Endothelial cell (in vitro differentiated cells): Measurements from ENCODE around the gene NOLC1. TPM values are rescaled to one million over a fixed set of nuclear protein-coding genes. Genes with fewer than 3 reads are reported as not detected.
A peak's percentile ranks its signal among the peaks of the same experiment; 100 is the strongest.

Experiments
- DNase-seq: peaks from one replicate; pipeline ENCODE4 v3.0.0; 2021; ENCODE audit warnings: low spot score
- H3K27ac Mint-ChIP-seq: one replicate; pipeline ENCODE4 v1.8.0; 2021; ENCODE audit warnings: mixed read lengths, inconsistent platforms; ENCODE audit not compliant: unreplicated experiment
- H3K27me3 Mint-ChIP-seq: one replicate; pipeline ENCODE4 v1.8.0; 2021; ENCODE audit warnings: mild to moderate bottlenecking, moderate library complexity, mixed read lengths, inconsistent platforms; ENCODE audit not compliant: unreplicated experiment
- H3K36me3 Mint-ChIP-seq: one replicate; pipeline ENCODE4 v1.8.0; 2021; ENCODE audit warnings: mild to moderate bottlenecking, low read depth, mixed read lengths, inconsistent platforms; ENCODE audit not compliant: unreplicated experiment
- H3K4me1 Mint-ChIP-seq: one replicate; pipeline ENCODE4 v1.8.0; 2021; ENCODE audit warnings: mild to moderate bottlenecking, mixed read lengths, inconsistent platforms; ENCODE audit not compliant: unreplicated experiment
- H3K4me3 Mint-ChIP-seq: one replicate; pipeline ENCODE4 v1.8.0; 2021; ENCODE audit warnings: mild to moderate bottlenecking, mixed read lengths, inconsistent platforms; ENCODE audit not compliant: unreplicated experiment
- H3K9me3 Mint-ChIP-seq: one replicate; pipeline ENCODE4 v1.8.0; 2021; ENCODE audit warnings: mixed read lengths, inconsistent platforms; ENCODE audit not compliant: unreplicated experiment
- CTCF ChIP-seq: fragments of 200-600 bp; sonication (generic); IDR thresholded peaks from one replicate; pipeline ENCODE4 v1.5.0; 2021; ENCODE audit warnings: antibody characterized with exemption; ENCODE audit not compliant: unreplicated experiment
- total RNA-seq: library from RNA; stranded (reverse); fragmentation: NEBNext Ultra II Directional; extraction: Animal tissue kit (Norgen Biotek cat#: 25700); gene quantifications from one replicate; pipeline ENCODE4 v1.2.1, GENCODE V29; 2021; ENCODE audit not compliant: unreplicated experiment

NOLC1 gene
- total RNA-seq, 1 donor from 2014 or later = 43.2 TPM

GRCh38 chr10:102146971-102147428, 5.2 kb upstream of the NOLC1 start:
- H3K27ac Mint-ChIP-seq = peak overlapping the region; percentile 48
- TF ChIP-seq CTCF = no peak
- H3K9me3 Mint-ChIP-seq = no peaks in the 10 kb centered on the region
- DNase-seq = no peak
- H3K4me1 Mint-ChIP-seq = peaks cover 11% of the 10 kb centered on the region
- H3K4me3 Mint-ChIP-seq = peak overlapping the region; percentile 22
- H3K27me3 Mint-ChIP-seq = peaks cover 5% of the 10 kb centered on the region
- H3K36me3 Mint-ChIP-seq = peaks cover 44% of the 10 kb centered on the region

GRCh38 chr10:102147561-102147960, 4.6 kb upstream of the NOLC1 start:
- H3K27ac Mint-ChIP-seq = peak overlapping the region; percentile 48
- H3K36me3 Mint-ChIP-seq = peaks cover 43% of the 10 kb centered on the region
- peaks cover 5% of the 10 kb centered on the region for H3K27me3 Mint-ChIP-seq
- peak overlapping the region; percentile 33 for H3K4me3 Mint-ChIP-seq
- no peaks in the 10 kb centered on the region for H3K9me3 Mint-ChIP-seq
- peaks cover 11% of the 10 kb centered on the region for H3K4me1 Mint-ChIP-seq
- DNase-seq = no peak
- TF ChIP-seq CTCF = no peak

GRCh38 chr10:102148275-102148674, 3.9 kb upstream of the NOLC1 start:
- peaks cover 18% of the 10 kb centered on the region for H3K4me1 Mint-ChIP-seq
- H3K27ac Mint-ChIP-seq = no peak overlapping the region
- H3K4me3 Mint-ChIP-seq = peak overlapping the region; percentile 13
- TF ChIP-seq CTCF = no peak
- H3K36me3 Mint-ChIP-seq = peaks cover 38% of the 10 kb centered on the region
- no peaks in the 10 kb centered on the region for H3K9me3 Mint-ChIP-seq
- no peak for DNase-seq
- peaks cover 5% of the 10 kb centered on the region for H3K27me3 Mint-ChIP-seq

GRCh38 chr10:102150970-102151773, 1.0 kb upstream of the NOLC1 start:
- H3K4me3 Mint-ChIP-seq = peak overlapping the region; percentile 84
- no peak for TF ChIP-seq CTCF
- H3K4me1 Mint-ChIP-seq = peaks cover 15% of the 10 kb centered on the region
- no peaks in the 10 kb centered on the region for H3K9me3 Mint-ChIP-seq
- peak overlapping the region; percentile 59 for H3K27ac Mint-ChIP-seq
- peaks cover 5% of the 10 kb centered on the region for H3K27me3 Mint-ChIP-seq
- H3K36me3 Mint-ChIP-seq = peaks cover 25% of the 10 kb centered on the region
- no peak for DNase-seq

- H3K4me1 Mint-ChIP-seq = peaks cover 15% of the 10 kb centered on the region
- H3K27me3 Mint-ChIP-seq = peaks cover 8% of the 10 kb centered on the region
- TF ChIP-seq CTCF = no peak
- DNase-seq = no peak
- H3K9me3 Mint-ChIP-seq = no peaks in the 10 kb centered on the region
- H3K27ac Mint-ChIP-seq = peak overlapping the region; percentile 74
- H3K36me3 Mint-ChIP-seq = peaks cover 24% of the 10 kb centered on the region
- peak overlapping the region; percentile 90 for H3K4me3 Mint-ChIP-seq
Measured at GRCh38 chr10:102152545-102152890, 329 bp downstream of the NOLC1 start.
